HEK293 (cell line): Measurements from ENCODE around the gene PLP2.

Source experiments
- AEBP2 ChIP-seq: fragments of 450-650 bp; formaldehyde crosslinking; IDR thresholded peaks from 2 replicates; pipeline ENCODE4 v1.5.1; 2016; ENCODE audit warnings: missing biosample characterization, missing genetic modification characterization, borderline replicate concordance
- KLF10 ChIP-seq: fragments of 450-650 bp; IDR thresholded peaks from 2 replicates; pipeline ENCODE4 v1.5.1; 2018; ENCODE audit warnings: missing biosample characterization, mild to moderate bottlenecking, missing genetic modification characterization
- MEIS1 ChIP-seq: sonication (generic); formaldehyde crosslinking; IDR thresholded peaks from 2 replicates; pipeline ENCODE4 v1.8.1; 2022; ENCODE audit warnings: missing genetic modification reagents, mild to moderate bottlenecking, borderline replicate concordance
- PRDM1 ChIP-seq: fragments of 450-650 bp; formaldehyde crosslinking; IDR thresholded peaks from 2 replicates; pipeline ENCODE4; 2016; ENCODE audit warnings: missing biosample characterization, missing genetic modification characterization
- SP2 ChIP-seq: fragments of 450-650 bp; formaldehyde crosslinking; IDR thresholded peaks from 2 replicates; pipeline ENCODE4 v1.5.1; 2016; ENCODE audit warnings: missing biosample characterization, missing genetic modification characterization
- SP3 ChIP-seq: fragments of 450-650 bp; formaldehyde crosslinking; IDR thresholded peaks from 2 replicates; pipeline ENCODE4 v1.5.1; 2016; ENCODE audit warnings: missing biosample characterization, missing genetic modification characterization
- YY2 ChIP-seq: fragments of 450-650 bp; formaldehyde crosslinking; IDR thresholded peaks from 2 replicates; pipeline ENCODE4 v1.5.1; 2016; ENCODE audit warnings: missing biosample characterization, missing genetic modification characterization
- ZBTB1 ChIP-seq: fragments of 450-650 bp; formaldehyde crosslinking; IDR thresholded peaks from 2 replicates; pipeline ENCODE4 v1.5.1; 2016; ENCODE audit warnings: missing biosample characterization, missing genetic modification characterization
- ZBTB7A ChIP-seq: fragments of 450-650 bp; formaldehyde crosslinking; IDR thresholded peaks from 2 replicates; pipeline ENCODE4 v1.5.1; 2016; ENCODE audit warnings: low read depth, missing biosample characterization, missing genetic modification characterization
- ZFP41 ChIP-seq: fragments of 450-650 bp; formaldehyde crosslinking; IDR thresholded peaks from 2 replicates; pipeline ENCODE4 v1.5.1; 2016; ENCODE audit warnings: missing biosample characterization, missing genetic modification characterization, borderline replicate concordance
- ZNF114 ChIP-seq: fragments of 450-650 bp; formaldehyde crosslinking; IDR thresholded peaks from 2 replicates; pipeline ENCODE4 v1.5.0; 2017; ENCODE audit warnings: missing biosample characterization, missing genetic modification characterization
- ZNF155 ChIP-seq: fragments of 450-650 bp; formaldehyde crosslinking; IDR thresholded peaks from 2 replicates; pipeline ENCODE4 v1.5.1; 2016; ENCODE audit warnings: missing biosample characterization, missing genetic modification characterization
- ZNF23 ChIP-seq: fragments of 450-650 bp; formaldehyde crosslinking; IDR thresholded peaks from 2 replicates; pipeline ENCODE4 v1.5.1; 2016; ENCODE audit warnings: missing biosample characterization, missing genetic modification characterization, borderline replicate concordance
- ZNF398 ChIP-seq: fragments of 450-650 bp; formaldehyde crosslinking; IDR thresholded peaks from 2 replicates; pipeline ENCODE4 v1.5.1; 2017; ENCODE audit warnings: missing biosample characterization, missing genetic modification characterization
- ZNF510 ChIP-seq: fragments of 450-650 bp; formaldehyde crosslinking; IDR thresholded peaks from 2 replicates; pipeline ENCODE4 v1.5.1; 2018; ENCODE audit warnings: mild to moderate bottlenecking, missing genetic modification characterization, missing biosample characterization; ENCODE audit not compliant: insufficient replicate concordance
- ZNF529 ChIP-seq: fragments of 450-650 bp; formaldehyde crosslinking; IDR thresholded peaks from 2 replicates; pipeline ENCODE4 v1.5.1; 2017; ENCODE audit warnings: missing genetic modification characterization, missing biosample characterization; ENCODE audit not compliant: insufficient replicate concordance
- ZNF555 ChIP-seq: fragments of 450-650 bp; formaldehyde crosslinking; conservative IDR thresholded peaks from 2 replicates; pipeline ENCODE4 v1.5.1; 2017; ENCODE audit warnings: missing biosample characterization, mild to moderate bottlenecking, missing genetic modification characterization, inconsistent platforms
- ZNF560 ChIP-seq: fragments of 450-650 bp; formaldehyde crosslinking; IDR thresholded peaks from 2 replicates; pipeline ENCODE4 v1.5.1; 2017; ENCODE audit warnings: missing biosample characterization, missing genetic modification characterization, borderline replicate concordance
- ZNF629 ChIP-seq: fragments of 450-650 bp; formaldehyde crosslinking; IDR thresholded peaks from 2 replicates; pipeline ENCODE4 v1.5.1; 2017; ENCODE audit warnings: missing biosample characterization, missing genetic modification characterization
- ZSCAN18 ChIP-seq: fragments of 450-650 bp; formaldehyde crosslinking; IDR thresholded peaks from 2 replicates; pipeline ENCODE4 v1.5.1; 2016; ENCODE audit warnings: missing biosample characterization, missing genetic modification characterization
- ZXDB ChIP-seq: fragments of 450-650 bp; formaldehyde crosslinking; IDR thresholded peaks from 2 replicates; pipeline ENCODE4 v1.5.1; 2016; ENCODE audit warnings: missing biosample characterization, missing genetic modification characterization
- TF ChIP-seq, protein P1 (sequence below): fragments of 450-650 bp; formaldehyde crosslinking; IDR thresholded peaks from 2 replicates; pipeline ENCODE4 v1.5.1; 2016; ENCODE audit warnings: missing biosample characterization, missing genetic modification characterization, borderline replicate concordance
- TF ChIP-seq, protein P2 (sequence below): fragments of 450-650 bp; formaldehyde crosslinking; IDR thresholded peaks from 2 replicates; pipeline ENCODE4 v1.5.1; 2016; ENCODE audit warnings: missing biosample characterization, missing genetic modification characterization
- TF ChIP-seq, protein P3 (sequence below): fragments of 450-650 bp; formaldehyde crosslinking; IDR thresholded peaks from 2 replicates; pipeline ENCODE4 v1.5.1; 2017; ENCODE audit warnings: missing biosample characterization, missing genetic modification characterization

PLP2 gene

GRCh38 chrX:49172280-49172780 is 632 bp downstream of the PLP2 start (continued):
- TF ChIP-seq ZBTB1 (tag by site-specific recombination) = peak; percentile 39; the same call in 1 of the 2 replicates
- no peak for TF ChIP-seq ZFP41
- TF ChIP-seq SP2 (tag by site-specific recombination) = peak; percentile 61
- TF ChIP-seq, protein P1, sequence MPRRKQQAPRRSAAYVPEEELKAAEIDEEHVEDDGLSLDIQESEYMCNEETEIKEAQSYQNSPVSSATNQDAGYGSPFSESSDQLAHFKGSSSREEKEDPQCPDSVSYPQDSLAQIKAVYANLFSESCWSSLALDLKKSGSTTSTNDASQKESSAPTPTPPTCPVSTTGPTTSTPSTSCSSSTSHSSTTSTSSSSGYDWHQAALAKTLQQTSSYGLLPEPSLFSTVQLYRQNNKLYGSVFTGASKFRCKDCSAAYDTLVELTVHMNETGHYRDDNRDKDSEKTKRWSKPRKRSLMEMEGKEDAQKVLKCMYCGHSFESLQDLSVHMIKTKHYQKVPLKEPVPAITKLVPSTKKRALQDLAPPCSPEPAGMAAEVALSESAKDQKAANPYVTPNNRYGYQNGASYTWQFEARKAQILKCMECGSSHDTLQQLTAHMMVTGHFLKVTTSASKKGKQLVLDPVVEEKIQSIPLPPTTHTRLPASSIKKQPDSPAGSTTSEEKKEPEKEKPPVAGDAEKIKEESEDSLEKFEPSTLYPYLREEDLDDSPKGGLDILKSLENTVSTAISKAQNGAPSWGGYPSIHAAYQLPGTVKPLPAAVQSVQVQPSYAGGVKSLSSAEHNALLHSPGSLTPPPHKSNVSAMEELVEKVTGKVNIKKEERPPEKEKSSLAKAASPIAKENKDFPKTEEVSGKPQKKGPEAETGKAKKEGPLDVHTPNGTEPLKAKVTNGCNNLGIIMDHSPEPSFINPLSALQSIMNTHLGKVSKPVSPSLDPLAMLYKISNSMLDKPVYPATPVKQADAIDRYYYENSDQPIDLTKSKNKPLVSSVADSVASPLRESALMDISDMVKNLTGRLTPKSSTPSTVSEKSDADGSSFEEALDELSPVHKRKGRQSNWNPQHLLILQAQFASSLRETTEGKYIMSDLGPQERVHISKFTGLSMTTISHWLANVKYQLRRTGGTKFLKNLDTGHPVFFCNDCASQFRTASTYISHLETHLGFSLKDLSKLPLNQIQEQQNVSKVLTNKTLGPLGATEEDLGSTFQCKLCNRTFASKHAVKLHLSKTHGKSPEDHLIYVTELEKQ (tag by site-specific recombination) = no peak
- TF ChIP-seq, protein P2, sequence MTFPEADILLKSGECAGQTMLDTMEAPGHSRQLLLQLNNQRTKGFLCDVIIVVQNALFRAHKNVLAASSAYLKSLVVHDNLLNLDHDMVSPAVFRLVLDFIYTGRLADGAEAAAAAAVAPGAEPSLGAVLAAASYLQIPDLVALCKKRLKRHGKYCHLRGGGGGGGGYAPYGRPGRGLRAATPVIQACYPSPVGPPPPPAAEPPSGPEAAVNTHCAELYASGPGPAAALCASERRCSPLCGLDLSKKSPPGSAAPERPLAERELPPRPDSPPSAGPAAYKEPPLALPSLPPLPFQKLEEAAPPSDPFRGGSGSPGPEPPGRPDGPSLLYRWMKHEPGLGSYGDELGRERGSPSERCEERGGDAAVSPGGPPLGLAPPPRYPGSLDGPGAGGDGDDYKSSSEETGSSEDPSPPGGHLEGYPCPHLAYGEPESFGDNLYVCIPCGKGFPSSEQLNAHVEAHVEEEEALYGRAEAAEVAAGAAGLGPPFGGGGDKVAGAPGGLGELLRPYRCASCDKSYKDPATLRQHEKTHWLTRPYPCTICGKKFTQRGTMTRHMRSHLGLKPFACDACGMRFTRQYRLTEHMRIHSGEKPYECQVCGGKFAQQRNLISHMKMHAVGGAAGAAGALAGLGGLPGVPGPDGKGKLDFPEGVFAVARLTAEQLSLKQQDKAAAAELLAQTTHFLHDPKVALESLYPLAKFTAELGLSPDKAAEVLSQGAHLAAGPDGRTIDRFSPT (tag by site-specific recombination) = peak; percentile 70; the same call in 1 of the 2 replicates
- TF ChIP-seq ZNF555 = no peak
- peak; percentile 66 for TF ChIP-seq ZXDB (tag by site-specific recombination)
- TF ChIP-seq ZNF398 = peak; percentile 17; the same call in 1 of the 2 replicates
- TF ChIP-seq YY2 (tag by site-specific recombination) = no peak
- no peak for TF ChIP-seq ZNF155 (tag by site-specific recombination)
- TF ChIP-seq ZNF23 (tag by site-specific recombination) = no peak
- no peak for TF ChIP-seq ZNF510 (tag by site-specific recombination)
- TF ChIP-seq ZNF529 (tag by site-specific recombination) = no peak
- TF ChIP-seq PRDM1 (tag by site-specific recombination) = no peak
- no peak; the same call in 1 of the 2 replicates for TF ChIP-seq ZBTB7A (tag by site-specific recombination)
- TF ChIP-seq ZSCAN18 (tag by site-specific recombination) = peak; percentile 14; the same call in 1 of the 2 replicates
- no peak for TF ChIP-seq MEIS1 (CRISPR knock-in tag)
- TF ChIP-seq SP3 (tag by site-specific recombination) = peak; percentile 79
- peak; percentile 33 for TF ChIP-seq ZNF629
- TF ChIP-seq ZNF114 = no peak
- TF ChIP-seq AEBP2 (tag by site-specific recombination) = no peak
- TF ChIP-seq KLF10 = peak; percentile 72
- TF ChIP-seq ZNF560 = no peak
- TF ChIP-seq, protein P3, sequence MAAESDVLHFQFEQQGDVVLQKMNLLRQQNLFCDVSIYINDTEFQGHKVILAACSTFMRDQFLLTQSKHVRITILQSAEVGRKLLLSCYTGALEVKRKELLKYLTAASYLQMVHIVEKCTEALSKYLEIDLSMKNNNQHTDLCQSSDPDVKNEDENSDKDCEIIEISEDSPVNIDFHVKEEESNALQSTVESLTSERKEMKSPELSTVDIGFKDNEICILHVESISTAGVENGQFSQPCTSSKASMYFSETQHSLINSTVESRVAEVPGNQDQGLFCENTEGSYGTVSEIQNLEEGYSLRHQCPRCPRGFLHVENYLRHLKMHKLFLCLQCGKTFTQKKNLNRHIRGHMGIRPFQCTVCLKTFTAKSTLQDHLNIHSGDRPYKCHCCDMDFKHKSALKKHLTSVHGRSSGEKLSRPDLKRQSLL (tag by site-specific recombination) = no peak
